Neural crest cell (in vitro differentiated cells): Measurements from ENCODE around the gene FBXO17. TPM values are rescaled to one million over a fixed set of nuclear protein-coding genes. Genes with fewer than 3 reads are reported as not detected.
A peak's percentile ranks its signal among the peaks of the same experiment; 100 is the strongest.

Experiments used
- DNase-seq: peaks from one replicate; pipeline ENCODE4 v3.0.0; 2021; ENCODE audit warnings: low read depth, mixed read lengths, low spot score
- H3K27ac Mint-ChIP-seq: one replicate; pipeline ENCODE4 v1.8.0; 2021; ENCODE audit warnings: mild to moderate bottlenecking, mixed read lengths; ENCODE audit not compliant: unreplicated experiment
- H3K27me3 Mint-ChIP-seq: 2 replicates; pipeline ENCODE4 v1.8.0; 2021; ENCODE audit warnings: low read depth, mild to moderate bottlenecking, mixed read lengths
- H3K36me3 Mint-ChIP-seq: 2 replicates; pipeline ENCODE4 v1.8.0; 2021; ENCODE audit warnings: low read depth, mild to moderate bottlenecking, mixed read lengths
- H3K4me1 Mint-ChIP-seq: 2 replicates; pipeline ENCODE4 v1.8.0; 2021; ENCODE audit warnings: mixed read lengths
- H3K4me3 Mint-ChIP-seq: one replicate; pipeline ENCODE4 v1.8.0; 2021; ENCODE audit warnings: mild to moderate bottlenecking, mixed read lengths
- H3K9me3 Mint-ChIP-seq: 2 replicates; pipeline ENCODE4 v1.8.0; 2021; ENCODE audit warnings: mixed read lengths
- total RNA-seq: library from RNA; stranded (reverse); gene quantifications from 2 replicates; pipeline ENCODE4 v1.2.1, GENCODE V29; 2021
- TF ChIP-seq, protein P1 (sequence below): fragments of 200-600 bp; sonication (generic); conservative IDR thresholded peaks from 2 replicates; pipeline ENCODE4 v1.5.0; 2021; ENCODE audit warnings: antibody characterized with exemption, mild to moderate bottlenecking

FBXO17 gene
- total RNA-seq, 1 donor from 2014 or later: 30.9 TPM

DNA sequence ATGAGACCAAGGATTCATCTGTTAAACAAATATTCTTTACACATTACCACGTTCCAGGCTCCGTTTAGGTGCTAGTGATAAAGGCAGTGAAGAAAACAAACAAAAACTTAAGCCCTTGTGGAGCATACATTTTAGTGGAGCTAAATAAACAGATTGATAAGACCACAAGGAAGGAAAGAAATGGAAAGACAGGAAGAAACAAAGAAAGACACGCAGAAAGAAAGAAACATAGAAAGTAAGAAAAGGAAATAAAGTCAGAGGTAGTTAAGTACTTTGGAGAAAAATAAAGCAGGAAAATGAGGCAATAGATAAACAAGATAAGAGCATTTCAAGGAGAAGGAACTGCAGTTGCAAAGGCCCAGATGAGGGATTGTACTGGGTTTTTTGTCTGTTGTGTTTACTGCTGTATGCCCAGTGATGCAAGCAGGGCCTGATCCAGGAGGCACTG lies 74.8 kb downstream of the FBXO17 start:
- H3K4me1 Mint-ChIP-seq: peaks cover 32% of the 10 kb centered on the region
- H3K27ac Mint-ChIP-seq: peak overlapping the region; percentile 60
- peak overlapping the region; percentile 93 for H3K4me3 Mint-ChIP-seq
- DNase-seq: no peak
- H3K27me3 Mint-ChIP-seq: no peaks in the 10 kb centered on the region
- peaks cover 2% of the 10 kb centered on the region for H3K36me3 Mint-ChIP-seq
- TF ChIP-seq, protein P1, sequence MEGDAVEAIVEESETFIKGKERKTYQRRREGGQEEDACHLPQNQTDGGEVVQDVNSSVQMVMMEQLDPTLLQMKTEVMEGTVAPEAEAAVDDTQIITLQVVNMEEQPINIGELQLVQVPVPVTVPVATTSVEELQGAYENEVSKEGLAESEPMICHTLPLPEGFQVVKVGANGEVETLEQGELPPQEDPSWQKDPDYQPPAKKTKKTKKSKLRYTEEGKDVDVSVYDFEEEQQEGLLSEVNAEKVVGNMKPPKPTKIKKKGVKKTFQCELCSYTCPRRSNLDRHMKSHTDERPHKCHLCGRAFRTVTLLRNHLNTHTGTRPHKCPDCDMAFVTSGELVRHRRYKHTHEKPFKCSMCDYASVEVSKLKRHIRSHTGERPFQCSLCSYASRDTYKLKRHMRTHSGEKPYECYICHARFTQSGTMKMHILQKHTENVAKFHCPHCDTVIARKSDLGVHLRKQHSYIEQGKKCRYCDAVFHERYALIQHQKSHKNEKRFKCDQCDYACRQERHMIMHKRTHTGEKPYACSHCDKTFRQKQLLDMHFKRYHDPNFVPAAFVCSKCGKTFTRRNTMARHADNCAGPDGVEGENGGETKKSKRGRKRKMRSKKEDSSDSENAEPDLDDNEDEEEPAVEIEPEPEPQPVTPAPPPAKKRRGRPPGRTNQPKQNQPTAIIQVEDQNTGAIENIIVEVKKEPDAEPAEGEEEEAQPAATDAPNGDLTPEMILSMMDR: no peak
- no peaks in the 10 kb centered on the region for H3K9me3 Mint-ChIP-seq

DNA sequence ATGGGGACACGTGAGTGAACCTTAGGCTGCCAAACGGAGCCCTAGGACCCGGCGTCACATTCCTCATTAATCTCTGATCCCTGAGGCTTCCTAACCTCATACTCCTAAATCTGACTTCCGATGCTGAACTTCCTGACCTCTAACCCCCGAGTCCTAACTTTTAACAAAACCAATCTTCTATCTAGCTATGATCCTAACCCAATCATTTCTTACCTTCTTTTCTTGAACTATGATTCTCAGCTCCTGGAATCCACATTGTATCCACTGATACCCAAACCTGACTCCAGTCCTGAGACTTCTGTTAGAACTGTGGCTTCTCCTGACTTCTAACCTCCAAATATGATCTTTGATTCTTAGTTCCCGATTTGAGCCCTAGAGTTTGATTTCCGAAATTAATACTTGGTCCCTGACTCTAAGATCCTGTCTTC lies 75.3 kb downstream of the FBXO17 start:
- peaks cover 32% of the 10 kb centered on the region for H3K4me1 Mint-ChIP-seq
- no peak for DNase-seq
- no peaks in the 10 kb centered on the region for H3K27me3 Mint-ChIP-seq
- no peaks in the 10 kb centered on the region for H3K9me3 Mint-ChIP-seq
- H3K27ac Mint-ChIP-seq: peak overlapping the region; percentile 94
- TF ChIP-seq, protein P1: no peak
- H3K4me3 Mint-ChIP-seq: peak overlapping the region; percentile 93
- H3K36me3 Mint-ChIP-seq: peaks cover 2% of the 10 kb centered on the region

DNA sequence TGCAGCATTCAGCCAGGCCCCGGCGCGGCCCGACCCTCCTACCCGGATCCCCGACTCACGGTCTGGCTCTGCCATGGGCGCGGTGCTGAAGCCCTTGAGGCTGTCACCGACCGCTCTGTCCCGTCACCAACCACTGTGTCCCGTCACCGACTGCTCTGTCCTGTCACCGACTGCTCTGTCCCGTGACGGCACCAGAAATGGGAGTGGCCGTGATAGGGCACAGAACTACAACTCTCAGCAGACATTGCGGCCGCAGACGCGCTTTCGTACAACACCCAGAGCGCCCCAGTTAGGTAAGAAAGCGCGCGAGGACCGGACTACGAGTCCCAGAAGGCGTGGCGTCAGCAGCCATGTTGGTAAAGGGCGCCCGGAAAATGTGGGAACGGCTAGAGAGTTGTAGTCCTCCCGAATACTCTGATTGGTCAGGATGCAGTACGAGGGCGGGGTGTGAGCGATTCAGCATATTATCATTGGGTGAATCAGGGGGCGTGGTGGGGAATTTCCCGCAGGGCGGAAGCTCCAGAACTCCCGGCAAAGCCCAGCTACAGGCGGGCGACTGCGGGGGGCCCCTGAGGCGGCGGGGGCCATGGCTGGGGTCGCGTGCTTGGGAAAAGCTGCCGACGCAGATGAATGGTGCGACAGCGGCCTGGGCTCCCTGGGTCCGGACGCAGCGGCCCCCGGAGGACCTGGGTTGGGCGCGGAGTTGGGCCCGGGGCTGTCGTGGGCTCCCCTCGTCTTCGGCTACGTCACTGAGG lies 75.9 kb downstream of the FBXO17 start, which contains the start of the genes NFKBIB and SIRT2:
Gene NFKBIB (plus strand): TSS at position 523 of the 755 bp plus-strand sequence. CDS start 64 bp downstream, at position 587.
Gene SIRT2 (minus strand): TSS at position 172 of the 755 bp plus-strand sequence. CDS start 97 bp downstream, at position 75.
- Mint-ChIP-seq H3K27ac (peak within 1 kb of the TSS; percentile 94), H3K27me3 (no peaks in the 10 kb centered on the region), H3K4me1 (peaks cover 30% of the 10 kb centered on the region), H3K4me3 (peak within 1 kb of the TSS; percentile 93), H3K36me3 (peaks cover 2% of the 10 kb centered on the region), H3K9me3 (no peaks in the 10 kb centered on the region)
- peak; percentile 96 for DNase-seq
- TF ChIP-seq, protein P1: no peak

DNA sequence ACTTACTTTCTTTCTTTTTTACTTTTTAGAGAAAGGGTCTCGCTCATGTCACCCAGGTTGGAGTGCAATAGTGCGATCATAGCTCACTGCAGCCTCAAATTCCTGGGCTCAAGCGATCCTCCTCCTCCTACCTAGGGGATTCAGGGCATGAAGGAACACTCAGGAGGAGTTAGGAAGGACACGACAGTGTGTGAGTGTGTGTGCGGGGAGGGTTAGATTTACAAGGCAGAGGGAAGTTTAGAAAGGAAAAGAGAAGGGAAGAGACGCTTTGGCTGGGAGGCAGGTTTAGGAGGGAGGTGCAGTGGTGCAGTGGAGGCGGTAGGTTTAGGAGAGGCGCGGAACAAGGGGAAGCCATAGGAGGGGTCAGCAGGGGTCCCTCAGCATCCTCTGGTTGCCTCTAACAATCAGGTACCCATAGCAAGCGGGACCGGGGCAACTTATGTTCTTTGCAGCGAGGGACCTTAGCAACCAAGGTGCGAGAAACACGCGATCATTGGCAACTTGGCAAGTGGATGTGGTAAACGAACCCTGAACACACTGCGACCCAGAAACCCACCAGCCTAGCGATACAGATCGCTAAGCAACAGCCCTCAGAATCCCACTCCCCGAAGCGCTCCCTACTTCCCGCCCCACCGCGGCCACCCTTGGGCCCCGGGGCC lies 76.6 kb downstream of the FBXO17 start:
- H3K9me3 Mint-ChIP-seq: no peaks in the 10 kb centered on the region
- peak overlapping the region; percentile 91 for H3K27ac Mint-ChIP-seq
- H3K4me1 Mint-ChIP-seq: peaks cover 25% of the 10 kb centered on the region
- no peaks in the 10 kb centered on the region for H3K27me3 Mint-ChIP-seq
- H3K36me3 Mint-ChIP-seq: peaks cover 2% of the 10 kb centered on the region
- peak; percentile 9 for DNase-seq
- H3K4me3 Mint-ChIP-seq: peak overlapping the region; percentile 93
- TF ChIP-seq, protein P1: no peak

DNA sequence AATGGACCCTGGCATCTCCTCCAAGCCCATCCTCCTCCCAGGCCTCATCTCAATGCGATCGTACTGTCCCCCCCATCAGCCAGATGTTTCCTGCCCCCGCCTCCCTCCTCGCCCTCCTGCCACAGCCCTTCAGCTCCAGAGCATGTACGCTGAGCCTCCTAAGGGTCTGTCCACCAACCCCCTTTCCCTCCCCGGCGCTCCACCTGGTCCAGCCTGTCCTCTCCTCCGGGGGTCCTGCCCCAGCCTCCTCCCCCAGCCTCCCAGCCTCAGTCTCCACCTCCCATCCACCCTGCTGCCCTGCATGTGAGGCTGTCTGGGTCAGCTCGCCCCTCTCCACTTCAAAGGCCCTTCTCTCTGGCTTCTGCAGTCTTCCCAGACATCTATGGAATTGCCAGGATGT lies 80.6 kb downstream of the FBXO17 start:
- H3K27ac Mint-ChIP-seq: no peak overlapping the region
- H3K27me3 Mint-ChIP-seq: no peaks in the 10 kb centered on the region
- no peaks in the 10 kb centered on the region for H3K9me3 Mint-ChIP-seq
- TF ChIP-seq, protein P1: no peak
- peaks cover 21% of the 10 kb centered on the region for H3K4me1 Mint-ChIP-seq
- DNase-seq: no peak
- no peaks in the 10 kb centered on the region for H3K36me3 Mint-ChIP-seq
- no peak overlapping the region for H3K4me3 Mint-ChIP-seq
